ENCODE measurements around the gene TXNDC16. TPM values are rescaled to one million over a fixed set of nuclear protein-coding genes. Genes with fewer than 3 reads are reported as not detected.

The TXNDC16 gene
- total and polyA plus RNA-seq, 2 donors (not counting 1 experiment from before 2014, with no cell fraction given): 0.75 to 7.0 TPM

- ChIA-PET POLR2A (interaction anchor here (1.5 kb wide), 1 partner anchor 144 kb away, joined by 3 read pairs; the partner anchor contains the start of gene ERO1A), CTCF (interaction anchor here (1.1 kb wide), 2 partner anchors 9 to 191 kb away, joined by 3 to 4 read pairs; no protein-coding TSS in a partner anchor)
- intact Hi-C loops (cut with micrococcal nuclease): loop anchor here (1.0 to 10.0 kb wide), 14 partner anchors 144 to 1454 kb away; partner anchors contain the start of genes ERO1A, GNPNAT1, PSMC6 and PTGER2
- H3K4me1 Mint-ChIP-seq: peaks cover 20% of the 10 kb centered on the region
- 0% methylated on average over 4 of the region's 8 CpGs for WGBS (ENCODE audit: insufficient coverage)
- H3K9me3 Mint-ChIP-seq (ENCODE audit: insufficient read depth): no peaks in the 10 kb centered on the region
- H3K27me3 Mint-ChIP-seq: peaks cover 7% of the 10 kb centered on the region
- peak overlapping the region; percentile 77 to 89 for H3K27ac ChIP-seq (ENCODE audit: low read length in 2 of 2)
- no peaks in the 10 kb centered on the region for H4K20me1 ChIP-seq (ENCODE audit: control insufficient read depth, insufficient read depth, low read length, poor library complexity, severe bottlenecking)
- TF ChIP-seq EZH2 (IDR thresholded peaks at IDR 0.05; ENCODE audit: borderline replicate concordance, insufficient read depth, low read depth, low read length, poor library complexity, severe bottlenecking) (no peak), CTCF (IDR thresholded peaks at IDR 0.05) (peak; percentile 16)
- H3K4me1 ChIP-seq (ENCODE audit: control insufficient read depth in 2 of 2, insufficient read depth in 2 of 2, low read length in 2 of 2): peaks cover 16 to 24% of the 10 kb centered on the region in 2 donors
- DNase-seq (no peak), ATAC-seq (ENCODE audit: low read depth) (no peak)
- H3K27ac Mint-ChIP-seq: peak overlapping the region; percentile 88
- H3K4me3 ChIP-seq (ENCODE audit: control extremely low read depth in 1 of 5, extremely low read depth in 1 of 5, insufficient read depth in 1 of 5, low read depth in 2 of 5, low read length in 4 of 5): peak overlapping the region; percentile 26 to 88 (median 82)
- peaks cover 33% of the 10 kb centered on the region for H3K79me2 ChIP-seq (ENCODE audit: control insufficient read depth, insufficient read depth, low read length)
- H2AFZ ChIP-seq (ENCODE audit: insufficient read depth, low read depth, low read length, poor library complexity, severe bottlenecking): peak overlapping the region; percentile 97
- H3K27me3 ChIP-seq (replicated peaks in 1 of 4; ENCODE audit: control extremely low read depth in 1 of 4, control insufficient read depth in 3 of 4, insufficient read depth in 4 of 4, low read length in 3 of 4): peaks cover 0 to 13% (median 13%) of the 10 kb centered on the region in 4 experiments
- peak overlapping the region; percentile 89 for H3K4me2 ChIP-seq (replicated peaks; ENCODE audit: low read depth, low read length, poor library complexity, severe bottlenecking)
- no peaks in the 10 kb centered on the region for H3K36me3 ChIP-seq (replicated peaks in 1 of 2; ENCODE audit: control extremely low read depth in 1 of 2, control insufficient read depth in 1 of 2, extremely low read depth in 1 of 2, insufficient read depth in 2 of 2, low read length in 1 of 2)
- peak overlapping the region; percentile 86 for H3K9ac ChIP-seq (ENCODE audit: low read length)
- H3K4me3 Mint-ChIP-seq: peak overlapping the region; percentile 89
- H3K9me3 ChIP-seq (ENCODE audit: control extremely low read depth in 1 of 3, control insufficient read depth in 2 of 3, insufficient read depth in 1 of 3, low read length in 2 of 3): no peaks in the 10 kb centered on the region
Observed at GRCh38 chr14:52551696-52552062, 626 bp downstream of the TXNDC16 start.

GRCh38 chr14:52551205-52551604, 1.1 kb downstream of the TXNDC16 start:
- H3K4me1 Mint-ChIP-seq: peaks cover 23% of the 10 kb centered on the region

More at GRCh38 chr14:52551205-52551604, 1.1 kb downstream of the TXNDC16 start:
- ChIA-PET POLR2A (interaction anchor here (1.5 kb wide), 1 partner anchor 145 kb away, joined by 3 read pairs; the partner anchor contains the start of gene ERO1A), CTCF (no interaction called here)
- H3K9me3 Mint-ChIP-seq (ENCODE audit: insufficient read depth): no peaks in the 10 kb centered on the region
- Histone ChIP-seq H2AFZ (ENCODE audit: insufficient read depth, low read depth, low read length, poor library complexity, severe bottlenecking) (peak overlapping the region; percentile 97), H3K27me3 (replicated peaks in 1 of 4; ENCODE audit: control extremely low read depth in 1 of 4, control insufficient read depth in 3 of 4, insufficient read depth in 4 of 4, low read length in 3 of 4) (peaks cover 0 to 13% (median 13%) of the 10 kb centered on the region in 4 experiments), H3K36me3 (replicated peaks in 1 of 2; ENCODE audit: control extremely low read depth in 1 of 2, control insufficient read depth in 1 of 2, extremely low read depth in 1 of 2, insufficient read depth in 2 of 2, low read length in 1 of 2) (no peaks in the 10 kb centered on the region), H4K20me1 (ENCODE audit: control insufficient read depth, insufficient read depth, low read length, poor library complexity, severe bottlenecking) (no peaks in the 10 kb centered on the region), H3K79me2 (ENCODE audit: control insufficient read depth, insufficient read depth, low read length) (peaks cover 33% of the 10 kb centered on the region), H3K4me3 (ENCODE audit: control extremely low read depth in 1 of 5, extremely low read depth in 1 of 5, insufficient read depth in 1 of 5, low read depth in 2 of 5, low read length in 4 of 5) (peak overlapping the region in 3 of 5 experiments; percentile 82 to 88 (median 87)), H3K27ac (ENCODE audit: low read length in 2 of 2) (no peak overlapping the region), H3K4me1 (ENCODE audit: control insufficient read depth in 2 of 2, insufficient read depth in 2 of 2, low read length in 2 of 2) (peaks cover 16 to 24% of the 10 kb centered on the region in 2 donors), H3K4me2 (replicated peaks; ENCODE audit: low read depth, low read length, poor library complexity, severe bottlenecking) (peak overlapping the region; percentile 89), H3K9ac (ENCODE audit: low read length) (peak overlapping the region; percentile 86), H3K9me3 (ENCODE audit: control extremely low read depth in 1 of 3, control insufficient read depth in 2 of 3, insufficient read depth in 1 of 3, low read length in 2 of 3) (no peaks in the 10 kb centered on the region)
- H3K27me3 Mint-ChIP-seq: peaks cover 4% of the 10 kb centered on the region
- TF ChIP-seq EZH2 (IDR thresholded peaks at IDR 0.05; ENCODE audit: borderline replicate concordance, insufficient read depth, low read depth, low read length, poor library complexity, severe bottlenecking) (no peak), CTCF (IDR thresholded peaks at IDR 0.05) (no peak)
- 100% methylated on average over 1 of the region's 6 CpGs for WGBS (ENCODE audit: insufficient coverage)
- ATAC-seq (ENCODE audit: low read depth): no peak
- no peak overlapping the region for H3K27ac Mint-ChIP-seq
- peak overlapping the region; percentile 89 for H3K4me3 Mint-ChIP-seq
- intact Hi-C loops (cut with micrococcal nuclease): loop anchor here (5.0 to 10.0 kb wide), 6 partner anchors 239 to 1454 kb away; partner anchors contain the start of genes PTGER2 and TRIM9
- no peak for DNase-seq

All from B cell (primary cell).